NCI-H510A treated with DMSO at 0.1 percent for 48 hours (cell line): ENCODE results near the gene FRS3.

ENCODE experiments used
- DNase-seq: peaks from one replicate; lab custom pipeline; 2025; lab: John Stamatoyannopoulos, UW

FRS3 gene

GRCh38 chr6:41728073-41728936, 51.4 kb downstream of the FRS3 start:
- DNase-seq: peak; percentile 97

- DNase-seq: no peak
Observed at GRCh38 chr6:41727705-41728072, 52.0 kb downstream of the FRS3 start.

GRCh38 chr6:41726876-41727275, 52.8 kb downstream of the FRS3 start:
- DNase-seq: no peak

GRCh38 chr6:41724586-41725501, 54.9 kb downstream of the FRS3 start:
- no peak for DNase-seq

GRCh38 chr6:41724228-41724580, 55.5 kb downstream of the FRS3 start:
- no peak for DNase-seq

GRCh38 chr6:41723530-41724227, 56.0 kb downstream of the FRS3 start:
- peak; percentile 70 for DNase-seq

GRCh38 chr6:41722969-41723529, 56.7 kb downstream of the FRS3 start:
- DNase-seq: no peak

- DNase-seq: no peak
Observed at GRCh38 chr6:41721414-41721813, 58.3 kb downstream of the FRS3 start.

GRCh38 chr6:41720783-41721182, 58.9 kb downstream of the FRS3 start:
- no peak for DNase-seq

GRCh38 chr6:41720262-41720620, 59.5 kb downstream of the FRS3 start:
- no peak for DNase-seq
